GM23338 (cell line): ENCODE measurements around the gene IL1RAPL2. TPM values are rescaled to one million over a fixed set of nuclear protein-coding genes. Genes with fewer than 3 reads are reported as not detected.

ENCODE experiments used
- ATAC-seq: fragments of 200-7000 bp; cut with Tn5 transposase; 3 replicates; pipeline ENCODE4 v1.9.1; 2020
- DNase-seq: peaks from one replicate; pipeline ENCODE4 v3.0.0-alpha.2; 2015; ENCODE audit warnings: low spot score
- H2AFZ ChIP-seq: fragments of 200-600 bp; sonication (generic); 2 replicates; pipeline ENCODE4 v1.8.0; 2016; ENCODE audit warnings: antibody characterized with exemption, mild to moderate bottlenecking, moderate library complexity
- H3F3A ChIP-seq: fragments of 200-600 bp; sonication (generic); replicated peaks from 2 replicates; pipeline ENCODE4 v1.8.0; 2017; ENCODE audit warnings: antibody characterized with exemption, mixed run types, low read depth
- H3K27ac ChIP-seq: fragments of 200-600 bp; sonication (generic); 2 replicates; pipeline ENCODE4 v1.6.1; 2016; ENCODE audit warnings: low read depth
- H3K27me3 ChIP-seq: fragments of 200-600 bp; sonication (generic); 2 replicates; pipeline ENCODE4 v1.8.0; 2016; ENCODE audit warnings: mild to moderate bottlenecking, mixed run types, moderate library complexity; ENCODE audit not compliant: insufficient read depth
- H3K36me3 ChIP-seq: fragments of 200-600 bp; sonication (generic); 2 replicates; pipeline ENCODE4 v1.8.0; 2016; ENCODE audit warnings: mild to moderate bottlenecking; ENCODE audit not compliant: insufficient read depth
- H3K4me1 ChIP-seq: fragments of 200-600 bp; sonication (generic); 2 replicates; pipeline ENCODE4 v1.8.0; 2016; ENCODE audit warnings: mild to moderate bottlenecking, moderate library complexity; ENCODE audit not compliant: insufficient read depth
- H3K4me2 ChIP-seq: fragments of 200-600 bp; sonication (generic); 2 replicates; pipeline ENCODE4 v1.7.1; 2017; ENCODE audit warnings: mixed run types
- H3K4me3 ChIP-seq: fragments of 200-600 bp; sonication (generic); 2 replicates; pipeline ENCODE4 v1.6.1; 2016; ENCODE audit warnings: mixed run types
- H3K79me2 ChIP-seq: fragments of 200-600 bp; sonication (generic); replicated peaks from 2 replicates; pipeline ENCODE4 v1.8.0; 2017; ENCODE audit warnings: mild to moderate bottlenecking; ENCODE audit not compliant: insufficient read depth
- H3K9me2 ChIP-seq: fragments of 200-600 bp; sonication (generic); 2 replicates; pipeline ENCODE4 v1.8.0; 2017; ENCODE audit not compliant: insufficient read depth
- H4K20me1 ChIP-seq: fragments of 200-600 bp; sonication (generic); replicated peaks from 2 replicates; pipeline ENCODE4 v1.8.0; 2017; ENCODE audit warnings: mild to moderate bottlenecking; ENCODE audit not compliant: insufficient read depth
- H3K27ac Mint-ChIP-seq: 2 replicates; pipeline ENCODE4 v1.8.0; 2020; ENCODE audit warnings: inconsistent platforms, mild to moderate bottlenecking, moderate library complexity, mixed read lengths
- H3K27me3 Mint-ChIP-seq: 3 replicates; pipeline ENCODE4 v1.8.0; 2022; ENCODE audit warnings: low read depth, mild to moderate bottlenecking, moderate library complexity, mixed read lengths, inconsistent platforms; ENCODE audit not compliant: insufficient read depth, poor library complexity
- H3K36me3 Mint-ChIP-seq: 3 replicates; pipeline ENCODE4 v1.8.0; 2021; ENCODE audit warnings: low read depth, mild to moderate bottlenecking, inconsistent platforms, moderate library complexity, mixed read lengths
- H3K4me1 Mint-ChIP-seq: 3 replicates; pipeline ENCODE4 v1.8.0; 2020; ENCODE audit warnings: mild to moderate bottlenecking, inconsistent platforms, mixed read lengths
- H3K4me3 Mint-ChIP-seq: 3 replicates; pipeline ENCODE4 v1.8.0; 2021; ENCODE audit warnings: moderate library complexity, mild to moderate bottlenecking, inconsistent platforms, mixed read lengths
- H3K9me3 Mint-ChIP-seq: 3 replicates; pipeline ENCODE4 v1.8.0; 2020; ENCODE audit warnings: moderate library complexity, mild to moderate bottlenecking, inconsistent platforms, mixed read lengths
- CREB1 ChIP-seq: fragments of 250-450 bp; sonication (Bioruptor Pico); IDR thresholded peaks from 2 replicates; pipeline ENCODE4 v1.5.0; 2020; ENCODE audit warnings: low read depth, mild to moderate bottlenecking, moderate library complexity
- CTCF ChIP-seq, 2 experiments: fragments of 200-600 bp in 1 of 2; sonication (generic) in 1 of 2; conservative IDR thresholded peaks; 2 replicates each; pipeline versions ENCODE4 v1.5.1 to v1.6.1; 2016 to 2017; ENCODE audit warnings: antibody characterized with exemption in 2 of 2, low read depth in 2 of 2, mild to moderate bottlenecking in 2 of 2, moderate library complexity in 1 of 2
- ETS1 ChIP-seq: IDR thresholded peaks from 2 replicates; pipeline ENCODE4 v1.6.1; 2016; ENCODE audit warnings: antibody characterized with exemption
- EZH2 ChIP-seq: fragments of 200-600 bp; sonication (generic); IDR thresholded peaks from one replicate; pipeline ENCODE4 v1.8.0; 2017; ENCODE audit warnings: antibody characterized with exemption, mild to moderate bottlenecking, low read depth; ENCODE audit not compliant: unreplicated experiment
- EZH2phosphoT487 ChIP-seq: fragments of 200-600 bp; sonication (generic); IDR thresholded peaks from one replicate; pipeline ENCODE4 v1.8.1; 2018; ENCODE audit warnings: antibody characterized with exemption; ENCODE audit not compliant: unreplicated experiment
- JUNB ChIP-seq: IDR thresholded peaks from one replicate; pipeline ENCODE4 v1.6.1; 2016; ENCODE audit warnings: antibody characterized with exemption; ENCODE audit not compliant: unreplicated experiment
- NANOG ChIP-seq: IDR thresholded peaks from 2 replicates; pipeline ENCODE4 v1.6.1; 2016; ENCODE audit warnings: antibody characterized with exemption, borderline replicate concordance
- POLR2AphosphoS5 ChIP-seq: IDR thresholded peaks from 2 replicates; pipeline ENCODE4 v1.6.1; 2016; ENCODE audit warnings: antibody characterized with exemption, low read depth
- REST ChIP-seq: IDR thresholded peaks from one replicate; pipeline ENCODE4 v1.6.1; 2018; ENCODE audit warnings: antibody characterized with exemption; ENCODE audit not compliant: unreplicated experiment
- STAT1 ChIP-seq: IDR thresholded peaks from one replicate; pipeline ENCODE4 v1.6.1; 2016; ENCODE audit warnings: antibody characterized with exemption; ENCODE audit not compliant: unreplicated experiment
- ZNF114 ChIP-seq: fragments of 250-450 bp; sonication (Bioruptor Pico); IDR thresholded peaks from 2 replicates; pipeline ENCODE4 v1.5.0; 2020; ENCODE audit warnings: mild to moderate bottlenecking, moderate library complexity
- ZNF331 ChIP-seq: fragments of 250-450 bp; sonication (Bioruptor Pico); IDR thresholded peaks from 2 replicates; pipeline ENCODE4 v1.5.0; 2020; ENCODE audit warnings: low read depth, mild to moderate bottlenecking, moderate library complexity
- ZNF462 ChIP-seq: fragments of 250-450 bp; sonication (Bioruptor Pico); IDR thresholded peaks from 2 replicates; pipeline ENCODE4 v1.5.0; 2020; ENCODE audit warnings: mild to moderate bottlenecking, moderate library complexity
- polyA plus RNA-seq: library from polyadenylated mRNA; unstranded; fragments of >200 nt; fragmentation: Nextera tagmentation; extraction: Ambion mirVana; gene quantifications from 2 replicates; pipeline ENCODE4 v1.2.1, GENCODE V29; 2016
- total RNA-seq: library from RNA; depleted of rRNA; stranded (reverse); fragments of >200 nt; shearing (Covaris generic); gene quantifications from 2 replicates; pipeline ENCODE4 v1.2.3, GENCODE V29; 2014

The IL1RAPL2 gene
- total and polyA plus RNA-seq, 2 experiments from 2014 or later = 0.80 to 0.94 TPM

- DNase-seq (no peak), ATAC-seq (no peak)
- Mint-ChIP-seq H3K4me1 (peaks cover 2% of the 10 kb centered on the region; the same call in 1 of the 3 replicates), H3K27me3 (no peaks in the 10 kb centered on the region), H3K36me3 (no peaks in the 10 kb centered on the region), H3K9me3 (no peaks in the 10 kb centered on the region), H3K4me3 (no peak overlapping the region), H3K27ac (no peak overlapping the region)
- Histone ChIP-seq H3K27me3 (no peaks in the 10 kb centered on the region), H3K4me2 (no peak overlapping the region), H2AFZ (no peak overlapping the region), H3K27ac (no peak overlapping the region), H3K9me2 (no peaks in the 10 kb centered on the region), H3K4me3 (no peak overlapping the region), H4K20me1 (no peaks in the 10 kb centered on the region), H3K79me2 (no peaks in the 10 kb centered on the region), H3F3A (no peaks in the 10 kb centered on the region), H3K4me1 (no peaks in the 10 kb centered on the region), H3K36me3 (no peaks in the 10 kb centered on the region)
- TF ChIP-seq NANOG (no peak), JUNB (no peak), ZNF114 (no peak), POLR2AphosphoS5 (no peak), CREB1 (CRISPR knock-in tag) (no peak), EZH2 (no peak), ETS1 (no peak), ZNF331 (CRISPR knock-in tag) (no peak), CTCF (conservative IDR thresholded peaks at IDR 0.05; ENCODE audit: low read depth in 2 of 2) (no peak), STAT1 (no peak), EZH2phosphoT487 (no peak), REST (no peak), ZNF462 (CRISPR knock-in tag) (no peak)
These were observed 701.2 kb downstream of the IL1RAPL2 start for GRCh38 chrX:105267167-105267566.
